Measurements from ENCODE around the gene VSX2.
A peak's percentile ranks its signal among the peaks of the same experiment; 100 is the strongest.
"Not testable (repeated sequence)": the region's sequence is repeated elsewhere in the genome, so short reads cannot be mapped to it uniquely, and the experiment has no call there.

VSX2 gene

GRCh38 chr14:74260525-74261233 lies 21.4 kb downstream of the VSX2 start:
- DNase-seq: no peak

- DNase-seq: no peak
Measured at GRCh38 chr14:74261288-74261687, 22.0 kb downstream of the VSX2 start.

DNA sequence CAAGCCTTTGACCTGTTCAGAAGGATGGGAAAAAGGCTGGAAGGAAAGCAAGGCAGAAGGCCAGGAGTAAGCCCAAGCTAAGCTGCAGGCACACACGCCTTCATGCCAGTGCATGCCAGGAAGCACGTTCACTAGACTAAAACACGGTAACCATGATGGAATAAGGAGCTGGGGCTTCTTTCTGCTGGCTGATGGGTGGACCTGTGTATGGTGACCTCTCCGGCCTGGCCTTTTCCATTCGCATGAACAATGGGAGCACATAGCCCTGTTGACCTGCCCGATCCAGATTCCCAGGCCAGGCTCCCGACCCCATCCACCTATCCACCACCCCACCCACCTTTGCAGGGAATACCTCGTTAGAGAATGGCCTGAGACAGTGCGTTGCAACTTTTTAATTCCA lies 22.8 kb downstream of the VSX2 start:
- DNase-seq: no peak

- DNase-seq: no peak
Measured at GRCh38 chr14:74263181-74263580, 23.9 kb downstream of the VSX2 start.

- DNase-seq: no peak
Measured at GRCh38 chr14:74263921-74264320, 24.7 kb downstream of the VSX2 start.

- DNase-seq: no peak
Measured at GRCh38 chr14:74265301-74265965, 26.2 kb downstream of the VSX2 start.

GRCh38 chr14:74267588-74267987 lies 28.3 kb downstream of the VSX2 start:
- no peak for DNase-seq

GRCh38 chr14:74270382-74271177 lies 31.3 kb downstream of the VSX2 start:
- DNase-seq: not testable (repeated sequence)

- no peak for DNase-seq
Measured at GRCh38 chr14:74271365-74271764, 32.1 kb downstream of the VSX2 start.

DNA sequence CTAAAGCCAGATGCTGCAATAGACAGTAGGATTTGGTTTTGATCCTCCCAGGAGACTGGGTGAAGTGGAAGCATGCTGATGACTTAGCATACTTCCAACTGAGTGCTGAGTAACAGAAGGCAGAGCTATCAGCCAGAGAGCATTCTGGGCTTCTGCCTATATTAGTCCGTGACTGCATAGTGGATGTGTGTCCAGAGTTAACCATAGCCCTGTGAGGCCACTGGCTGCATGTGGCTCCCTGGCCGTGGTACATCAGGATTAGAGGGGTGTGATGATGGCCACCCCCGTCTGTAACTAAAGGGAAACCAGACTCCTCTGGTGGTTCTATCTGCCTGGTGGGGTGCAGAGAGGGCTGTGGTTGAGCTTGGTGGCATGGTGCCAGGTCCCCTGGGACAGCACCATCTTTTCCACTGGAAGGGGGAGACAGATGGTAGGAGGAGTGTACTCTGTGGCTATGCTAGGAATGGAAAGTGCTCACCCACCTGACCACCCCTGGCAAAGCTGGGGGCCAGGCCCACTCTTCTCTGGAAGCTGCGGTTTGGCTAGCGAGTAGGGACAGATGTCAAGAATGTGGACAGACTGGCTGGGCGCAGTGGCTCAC lies 36.1 kb downstream of the VSX2 start:
- DNase-seq: peak; percentile 97

DNA sequence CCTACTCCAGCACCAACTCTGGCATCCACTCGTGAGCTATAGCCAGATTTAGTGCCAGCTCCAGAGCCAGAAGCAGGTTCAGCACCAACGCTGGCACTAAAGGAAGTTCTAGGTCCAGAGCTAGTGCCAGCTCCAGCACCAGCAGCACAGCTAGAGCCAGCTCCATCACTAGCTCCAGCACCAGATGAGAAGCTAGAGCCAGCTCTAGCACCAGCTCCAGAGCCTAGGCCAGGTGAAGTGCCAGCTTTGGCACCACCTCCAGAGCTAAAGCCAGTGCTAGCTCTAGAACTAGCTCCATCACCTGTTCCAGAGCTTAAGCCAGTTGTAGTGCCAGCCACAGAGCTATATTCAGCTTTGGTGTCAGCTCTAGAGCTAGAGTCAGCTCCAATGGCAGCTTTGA lies 38.8 kb downstream of the VSX2 start:
- DNase-seq: no peak

DNA sequence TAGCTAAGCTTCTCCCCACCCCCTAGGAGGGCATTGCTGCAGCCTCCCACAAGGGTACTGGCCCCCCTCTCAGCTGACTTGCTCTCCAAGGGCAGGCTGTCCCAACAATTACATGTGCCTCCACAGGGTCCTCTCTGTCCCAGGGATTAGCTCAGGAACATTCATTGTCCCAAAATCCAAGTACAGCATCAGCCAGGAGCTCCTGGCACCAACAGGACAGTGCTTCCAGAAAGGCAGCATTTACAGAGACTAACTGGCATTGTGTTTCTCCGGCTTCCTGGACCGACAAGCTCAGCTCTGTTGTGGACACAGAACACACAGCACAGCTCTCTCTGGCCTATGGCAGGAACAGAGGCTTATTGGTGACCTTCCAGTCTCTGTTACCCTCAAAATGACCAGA lies 41.8 kb downstream of the VSX2 start:
- DNase-seq: no peak

GRCh38 chr14:74286736-74287135 lies 47.5 kb downstream of the VSX2 start:
- DNase-seq: no peak

GRCh38 chr14:74289801-74290200 lies 50.6 kb downstream of the VSX2 start:
- no peak for DNase-seq

DNA sequence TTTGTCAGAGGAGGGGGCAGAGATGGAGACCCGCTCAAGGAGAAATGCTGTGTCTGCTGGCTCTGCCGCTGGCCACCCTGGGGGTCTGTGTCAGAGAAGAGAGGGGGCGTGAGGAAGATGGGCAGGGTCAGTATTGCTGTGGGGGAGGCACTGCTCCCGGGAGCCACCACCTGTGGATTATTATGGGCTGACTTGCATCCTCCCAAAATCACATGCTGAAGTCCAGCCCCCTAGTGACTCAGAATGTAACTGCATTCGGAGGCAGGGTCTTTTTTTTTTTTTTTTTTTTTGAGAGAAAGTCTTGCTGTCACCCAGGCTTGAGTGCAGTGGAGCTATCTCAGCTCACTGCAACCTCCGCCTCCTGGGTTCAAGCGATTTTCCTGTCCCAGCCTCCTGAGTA lies 51.2 kb downstream of the VSX2 start:
- no peak for DNase-seq

- DNase-seq: no peak
Measured at GRCh38 chr14:74292061-74292460, 52.8 kb downstream of the VSX2 start.

DNA sequence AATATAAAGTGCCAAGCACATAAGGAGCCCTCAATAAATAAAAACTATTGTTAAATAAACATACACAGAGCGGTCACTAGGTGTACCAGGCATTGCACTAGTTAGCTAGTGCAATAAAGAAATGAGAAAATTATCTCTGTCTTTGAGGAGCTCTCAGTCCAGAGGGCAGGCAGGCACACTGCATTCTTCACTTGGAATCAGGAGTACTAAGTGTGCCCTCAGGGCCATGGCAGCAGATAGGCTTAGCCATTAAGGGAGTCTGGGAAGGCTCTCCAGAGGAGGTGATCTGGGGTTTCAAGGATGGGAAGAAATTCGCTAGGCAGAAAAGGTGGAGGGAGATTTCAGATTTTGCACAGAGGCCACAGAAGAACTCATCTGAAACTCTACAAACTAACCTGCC lies 54.4 kb downstream of the VSX2 start:
- no peak for DNase-seq

DNA sequence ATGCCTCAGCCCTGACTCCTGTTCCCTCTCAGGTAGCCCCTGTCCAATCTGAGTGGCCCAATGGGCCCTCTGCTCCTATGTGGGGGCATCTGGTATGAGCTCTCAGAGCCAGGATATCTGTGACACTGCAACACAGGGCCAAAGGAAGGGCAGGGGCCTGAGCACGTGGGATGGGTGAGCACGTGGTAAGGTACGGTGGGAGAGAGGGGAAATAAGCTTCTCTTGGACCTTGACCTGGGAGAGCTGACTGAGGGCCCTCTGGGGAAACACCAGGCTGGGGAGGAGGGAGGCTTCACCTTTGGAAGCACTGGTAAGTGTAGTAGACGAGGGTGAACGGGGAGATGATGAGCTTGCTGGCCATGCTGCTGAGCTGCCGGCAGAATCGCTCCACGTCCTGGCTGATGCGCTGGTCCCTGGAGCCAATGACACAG lies 56.8 kb downstream of the VSX2 start:
- DNase-seq: no peak

DNA sequence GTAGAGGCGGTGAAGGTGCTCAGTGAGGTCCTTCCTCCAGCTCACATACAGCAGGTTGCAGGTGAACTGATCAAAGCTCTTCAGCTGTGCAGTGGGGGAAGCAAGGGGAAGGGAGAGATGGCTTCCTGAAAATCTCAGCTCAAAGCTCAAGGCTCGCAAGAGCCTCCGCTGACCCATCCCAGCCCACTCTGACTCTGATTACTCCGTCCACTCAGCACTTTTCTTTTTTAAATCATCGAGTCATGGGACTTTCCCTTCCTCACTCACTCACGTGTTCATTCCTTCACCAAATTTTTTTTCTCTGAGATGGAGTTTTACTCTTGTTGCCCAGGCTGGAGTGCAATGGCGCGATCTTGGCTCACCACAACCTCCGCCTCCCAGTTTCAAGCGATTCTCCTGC lies 58.7 kb downstream of the VSX2 start:
- DNase-seq: no peak

DNA sequence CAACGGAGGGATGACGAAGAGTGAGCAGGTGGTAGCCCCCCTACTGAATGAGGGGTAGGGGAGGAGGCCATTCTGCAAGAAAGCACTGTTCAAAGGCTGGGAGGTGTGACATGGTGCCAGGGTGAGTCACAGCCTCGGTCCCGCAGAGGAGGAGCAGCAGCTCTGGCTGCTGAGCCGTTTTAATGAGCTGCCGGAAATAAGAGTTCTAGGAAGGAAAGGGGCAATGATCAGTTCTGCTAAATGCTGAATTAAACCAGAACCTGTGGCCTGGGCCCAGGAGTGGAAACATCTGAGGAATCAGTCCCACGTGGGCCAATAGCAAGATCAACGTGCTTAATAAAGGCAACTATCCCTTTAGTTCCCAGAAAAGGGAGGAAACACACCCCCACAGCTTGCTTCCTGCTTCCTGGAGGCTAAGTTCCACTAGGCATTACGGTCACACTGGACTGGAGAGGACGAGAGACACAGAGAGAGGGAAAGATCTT lies 59.9 kb downstream of the VSX2 start:
- DNase-seq: no peak

GRCh38 chr14:74301594-74302151 lies 62.4 kb downstream of the VSX2 start:
- DNase-seq: no peak

GRCh38 chr14:74302152-74302628 lies 62.9 kb downstream of the VSX2 start:
- peak; percentile 37 for DNase-seq
